Measurements from ENCODE around the gene SFTA2.
A peak's percentile ranks its signal among the peaks of the same experiment; 100 is the strongest.

GRCh38 chr6:30926644-30927043, 5.3 kb downstream of the SFTA2 start:
- TF ChIP-seq CTCF (IDR thresholded peaks at IDR 0.05) (no peak), POLR2AphosphoS5 (IDR thresholded peaks at IDR 0.05) (peak in 2 of 3 donors; percentile 32 to 60)
